IMR-90 (cell line): Measurements from ENCODE around the gene DCAF17. TPM values are rescaled to one million over a fixed set of nuclear protein-coding genes. Genes with fewer than 3 reads are reported as not detected.
A peak's percentile ranks its signal among the peaks of the same experiment; 100 is the strongest.

Experiments
- ATAC-seq: fragments of 200-7000 bp; cut with Tn5 transposase; 2 replicates; pipeline ENCODE4 v1.9.1; 2020; ENCODE audit warnings: low read depth, mild to moderate bottlenecking, moderate library complexity
- BruUV-seq: library from RNA; stranded (reverse); fragments of 400-500 nt; replicated peaks from 2 replicates; lab custom pipeline; 2021; lab: Mats Ljungman, UMichigan
- CTCF ChIA-PET: fragments of 300-600 bp; formaldehyde crosslinking; extraction: SDS; loops from one replicate; lab custom pipeline; 2021; ENCODE audit warnings: antibody characterized with exemption; lab: Yijun Ruan, JAX
- POLR2A ChIA-PET: fragments of 300-600 bp; sonication (Branson Sonifier 250); formaldehyde crosslinking; loops from one replicate; lab custom pipeline; 2022; ENCODE audit warnings: antibody characterized with exemption; ENCODE audit not compliant: unreplicated experiment; lab: Charles Lee
- DNase-seq: peaks from one replicate; pipeline ENCODE4 v3.0.0; 2013
- H2AFZ ChIP-seq: replicated peaks from 2 replicates; pipeline ENCODE3; 2013; ENCODE audit warnings: low read length, mild to moderate bottlenecking; ENCODE audit not compliant: poor library complexity
- H2AK5ac ChIP-seq: 2 replicates; pipeline ENCODE4 v1.6.1; 2013; ENCODE audit warnings: low read depth, low read length, inconsistent platforms
- H2AK9ac ChIP-seq: replicated peaks from 2 replicates; pipeline ENCODE3; 2013; ENCODE audit warnings: mild to moderate bottlenecking, low read depth, low read length, moderate library complexity; ENCODE audit not compliant: poor library complexity
- H2BK120ac ChIP-seq: 2 replicates; pipeline ENCODE4 v1.6.1; 2013; ENCODE audit warnings: low read depth, low read length, inconsistent platforms
- H2BK15ac ChIP-seq: 3 replicates; pipeline ENCODE4 v1.6.1; 2013; ENCODE audit warnings: low read depth, low read length, inconsistent platforms
- H2BK20ac ChIP-seq: 2 replicates; pipeline ENCODE4 v1.6.1; 2013; ENCODE audit warnings: low read depth, mild to moderate bottlenecking, inconsistent platforms, low read length, moderate library complexity
- H2BK5ac ChIP-seq: 2 replicates; pipeline ENCODE4 v1.6.1; 2013; ENCODE audit warnings: mild to moderate bottlenecking, low read depth, low read length, inconsistent platforms; ENCODE audit not compliant: poor library complexity, severe bottlenecking
- H3K14ac ChIP-seq: replicated peaks from 2 replicates; pipeline ENCODE4 v1.6.1; 2013; ENCODE audit warnings: low read depth, low read length, inconsistent platforms
- H3K18ac ChIP-seq: 2 replicates; pipeline ENCODE4 v1.6.1; 2013; ENCODE audit warnings: low read depth, low read length, control low read depth
- H3K23ac ChIP-seq: 2 replicates; pipeline ENCODE4 v1.6.1; 2013; ENCODE audit warnings: low read depth, low read length, inconsistent platforms
- H3K27ac ChIP-seq: 2 replicates; pipeline ENCODE4 v1.5.1; 2013; ENCODE audit warnings: mild to moderate bottlenecking, control low read depth, low read length; ENCODE audit not compliant: insufficient read depth
- H3K27me3 ChIP-seq: 2 replicates; pipeline ENCODE4 v1.6.1; 2013; ENCODE audit warnings: low read length; ENCODE audit not compliant: control insufficient read depth, insufficient read depth
- H3K36me3 ChIP-seq: 2 replicates; pipeline ENCODE4 v1.6.1; 2013; ENCODE audit warnings: low read length, mixed read lengths; ENCODE audit not compliant: control insufficient read depth, insufficient read depth
- H3K4ac ChIP-seq: 2 replicates; pipeline ENCODE4 v1.6.1; 2013; ENCODE audit warnings: low read depth, low read length, inconsistent platforms
- H3K4me1 ChIP-seq: 2 replicates; pipeline ENCODE4 v1.6.1; 2013; ENCODE audit warnings: low read length, mixed read lengths; ENCODE audit not compliant: control insufficient read depth, insufficient read depth
- H3K4me2 ChIP-seq: 2 replicates; pipeline ENCODE4 v1.6.1; 2013; ENCODE audit warnings: low read depth, mild to moderate bottlenecking, control low read depth, low read length, moderate library complexity
- H3K4me3 ChIP-seq: 2 replicates; pipeline ENCODE4 v1.5.1; 2013; ENCODE audit warnings: low read depth, mild to moderate bottlenecking, control low read depth, low read length, moderate library complexity; ENCODE audit not compliant: insufficient read depth
- H3K56ac ChIP-seq: 2 replicates; pipeline ENCODE4 v1.6.1; 2013; ENCODE audit warnings: low read length, inconsistent platforms; ENCODE audit not compliant: insufficient read depth; ENCODE audit errors: extremely low read depth
- H3K79me1 ChIP-seq, 2 experiments: 2 replicates each; pipeline ENCODE4 v1.6.1; 2013; ENCODE audit warnings: low read length in 2 of 2, inconsistent platforms in 1 of 2, low read depth in 1 of 2
- H3K9ac ChIP-seq: 2 replicates; pipeline ENCODE4 v1.6.1; 2013; ENCODE audit warnings: low read depth, low read length, control low read depth
- H3K9me1 ChIP-seq: 2 replicates; pipeline ENCODE4 v1.6.1; 2013; ENCODE audit warnings: low read length, inconsistent platforms; ENCODE audit not compliant: insufficient read depth
- H3K9me3 ChIP-seq: 2 replicates; pipeline ENCODE4 v1.6.1; 2013; ENCODE audit warnings: low read length; ENCODE audit not compliant: control insufficient read depth, insufficient read depth
- H4K20me1 ChIP-seq: 2 replicates; pipeline ENCODE4 v1.6.1; 2013; ENCODE audit warnings: low read length, inconsistent platforms; ENCODE audit not compliant: insufficient read depth
- H4K5ac ChIP-seq: 2 replicates; pipeline ENCODE4 v1.6.1; 2013; ENCODE audit warnings: mild to moderate bottlenecking, low read depth, low read length, control low read depth
- H4K8ac ChIP-seq, 2 experiments: 2 replicates each; pipeline ENCODE4 v1.6.1; 2013; ENCODE audit warnings: low read depth in 2 of 2, low read length in 2 of 2, control low read depth in 1 of 2, inconsistent platforms in 1 of 2
- H4K91ac ChIP-seq: 2 replicates; pipeline ENCODE4 v1.6.1; 2013; ENCODE audit warnings: low read depth, low read length, inconsistent platforms; ENCODE audit not compliant: insufficient read depth
- CEBPB ChIP-seq: IDR thresholded peaks from 2 replicates; pipeline ENCODE4 v1.6.1; 2012; ENCODE audit warnings: low read depth, low read length, improper control_type of control experiment
- CHD1 ChIP-seq: IDR thresholded peaks from 2 replicates; pipeline ENCODE4 v1.6.1; 2012; ENCODE audit warnings: low read depth, low read length, improper control_type of control experiment
- FOS ChIP-seq: fragments of 150-350 bp; IDR thresholded peaks from 2 replicates; pipeline ENCODE4 v1.6.1; 2016; ENCODE audit warnings: low read depth, low read length
- MAZ ChIP-seq: IDR thresholded peaks from 2 replicates; pipeline ENCODE4 v1.6.1; 2012; ENCODE audit warnings: low read depth, mild to moderate bottlenecking, low read length, improper control_type of control experiment, moderate library complexity, borderline replicate concordance
- MXI1 ChIP-seq: IDR thresholded peaks from 2 replicates; pipeline ENCODE4 v1.6.1; 2012; ENCODE audit warnings: low read depth, mild to moderate bottlenecking, low read length, moderate library complexity, borderline replicate concordance
- POLR2A ChIP-seq: IDR thresholded peaks from 2 replicates; pipeline ENCODE4 v1.6.1; 2012; ENCODE audit warnings: mild to moderate bottlenecking, low read depth, low read length
- RAD21 ChIP-seq: IDR thresholded peaks from 2 replicates; pipeline ENCODE4 v1.6.1; 2012; ENCODE audit warnings: low read length, improper control_type of control experiment
- SMC3 ChIP-seq: fragments of 150-350 bp; IDR thresholded peaks from 2 replicates; pipeline ENCODE4 v1.6.1; 2016; ENCODE audit warnings: low read depth, mild to moderate bottlenecking, antibody characterized with exemption, low read length, moderate library complexity
- whole genome bisulfite sequencing, 2 experiments: methylation state at CpG; one replicate each; pipeline versions ENCODE4 v1.1.5 to v1.1.7; 2013; ENCODE audit warnings: missing lambda C conversion rate in 2 of 2; ENCODE audit not compliant: insufficient read length in 1 of 2; ENCODE audit errors: extremely low coverage in 2 of 2; 5-methylcytosine and 5-hydroxymethylcytosine counted together
- dilution Hi-C: fragments of 300-500 bp; cut with HindIII; formaldehyde crosslinking; loops from one replicate; pipeline ENCODE4 v1.14.3; 2018; ENCODE audit warnings: low sequenced_read_pairs; ENCODE audit not compliant: unreplicated experiment
- in situ Hi-C: fragments of 300-500 bp; cut with MboI; formaldehyde crosslinking; loops from 3 replicates; pipeline ENCODE4 v1.14.3; 2019; ENCODE audit warnings: low sequenced_read_pairs, inconsistent platforms, mixed read lengths
- intact Hi-C: fragments of 100-400 bp; cut with micrococcal nuclease; formaldehyde crosslinking; loops from 2 replicates; pipeline ENCODE4 v1.10.0; 2022
- polyA plus RNA-seq, 3 experiments: library from polyadenylated mRNA; depleted of rRNA; stranded (reverse); fragments of >200 nt; gene quantifications; 2 replicates each; pipeline ENCODE4 v1.2.3, GENCODE V29; 2012; ENCODE audit warnings: low replicate concordance in 1 of 3
- total RNA-seq: library from RNA; depleted of rRNA; stranded (reverse); fragments of >200 nt; gene quantifications from 2 replicates; pipeline ENCODE4 v1.2.3, GENCODE V29; 2012

The DCAF17 gene
- total and polyA plus RNA-seq, 2 of the 4 experiments (the other 2 are of a cell fraction) = 6.7 to 13.1 TPM

- CTCF ChIA-PET = no interaction called here
These were observed 57.3 kb downstream of the DCAF17 start for GRCh38 chr2:171491292-171491691.

More at GRCh38 chr2:171491292-171491691, 57.3 kb downstream of the DCAF17 start:
- Histone ChIP-seq H2AK5ac (no peak overlapping the region), H3K4ac (no peak overlapping the region), H3K36me3 (no peaks in the 10 kb centered on the region), H3K27me3 (no peaks in the 10 kb centered on the region), H3K9me3 (no peaks in the 10 kb centered on the region), H3K18ac (no peak overlapping the region), H2BK15ac (no peak overlapping the region), H3K27ac (no peak overlapping the region), H2BK120ac (no peak overlapping the region), H3K4me2 (no peak overlapping the region), H4K8ac (no peak overlapping the region), H4K20me1 (no peaks in the 10 kb centered on the region), H2AK9ac (no peak overlapping the region), H3K9ac (no peak overlapping the region), H3K56ac (no peak overlapping the region), H2BK5ac (no peak overlapping the region), H3K4me1 (no peaks in the 10 kb centered on the region), H4K91ac (no peak overlapping the region), H2BK20ac (no peak overlapping the region), H3K23ac (no peak overlapping the region), H3K79me1 (no peaks in the 10 kb centered on the region), H3K14ac (no peak overlapping the region), H4K5ac (no peak overlapping the region), H2AFZ (no peak overlapping the region), H3K4me3 (no peak overlapping the region), H3K9me1 (no peaks in the 10 kb centered on the region)
- 83% methylated on average over 1 of the region's 3 CpGs; no CpG with 5 or more reads in 1 of the 2 experiments for WGBS, 2 experiments
- no TSS peak for BruUV-seq
- in situ Hi-C loops = no loop called here
- TF ChIP-seq FOS = no peak
- peak; percentile 14; the same call in 1 of the 2 replicates for TF ChIP-seq RAD21
- TF ChIP-seq MXI1 = no peak
- no peak for TF ChIP-seq MAZ
- TF ChIP-seq CEBPB = no peak
- no peak for TF ChIP-seq CHD1
- no peak for TF ChIP-seq POLR2A
- no peak for TF ChIP-seq SMC3
- ATAC-seq = 0 out of 2 replicates have a peak, but pooled peaks have one; percentile 29
- intact Hi-C loops = no loop called here
- DNase-seq = peak; percentile 17
- dilution Hi-C loops = no loop called here
- POLR2A ChIA-PET = interaction anchor here (1.0 kb wide), 1 partner anchor 47 kb away, joined by 3 read pairs; no protein-coding TSS in a partner anchor
